ENCODE results near the gene ADORA2B. TPM values are rescaled to one million over a fixed set of nuclear protein-coding genes. Genes with fewer than 3 reads are reported as not detected.
"Not testable (repeated sequence)": the region's sequence is repeated elsewhere in the genome, so short reads cannot be mapped to it uniquely, and the experiment has no call there.

ADORA2B gene
- total RNA-seq, 1 donor from 2014 or later, result 4.0 TPM

- no peaks in the 10 kb centered on the region for H3K79me2 ChIP-seq (ENCODE audit: insufficient read depth, low read length)
- no peak overlapping the region for H3K27ac Mint-ChIP-seq (ENCODE audit: unreplicated experiment)
- no peak overlapping the region for H2AFZ ChIP-seq (ENCODE audit: low read depth, low read length)
- H3K27me3 Mint-ChIP-seq (ENCODE audit: low read depth, unreplicated experiment), result peaks cover 1% of the 10 kb centered on the region
- no peaks in the 10 kb centered on the region for H3K27me3 ChIP-seq (ENCODE audit: insufficient read depth, low read length)
- no peak overlapping the region for H3K9ac ChIP-seq (ENCODE audit: low read length)
- H3K4me1 Mint-ChIP-seq (ENCODE audit: low read depth, unreplicated experiment), result no peaks in the 10 kb centered on the region
- TF ChIP-seq CTCF (IDR thresholded peaks at IDR 0.05; ENCODE audit: insufficient read depth, low read depth, low read length) (no peak), EZH2 (IDR thresholded peaks at IDR 0.05; ENCODE audit: insufficient read depth, low read length) (no peak)
- peaks cover 2% of the 10 kb centered on the region for H3K36me3 Mint-ChIP-seq (ENCODE audit: low read depth, unreplicated experiment)
- H3K4me3 ChIP-seq (ENCODE audit: insufficient read depth, low read depth, low read length), result no peak overlapping the region
- H3K4me2 ChIP-seq (ENCODE audit: low read length), result no peak overlapping the region
- H3K4me1 ChIP-seq (ENCODE audit: insufficient read depth, low read length), result no peaks in the 10 kb centered on the region
- H3K9me3 ChIP-seq (ENCODE audit: insufficient read depth, low read depth, low read length), result no peaks in the 10 kb centered on the region
- H3K9me3 Mint-ChIP-seq (ENCODE audit: unreplicated experiment), result peaks cover 2% of the 10 kb centered on the region
- H4K20me1 ChIP-seq (ENCODE audit: insufficient read depth, low read length), result no peaks in the 10 kb centered on the region
- H3K36me3 ChIP-seq (ENCODE audit: insufficient read depth, low read length), result no peaks in the 10 kb centered on the region
- FAIRE-seq (no peak), DNase-seq (ENCODE audit: low read depth) (no peak)
- no peak overlapping the region for H3K4me3 Mint-ChIP-seq (ENCODE audit: unreplicated experiment)
- no peak overlapping the region for H3K27ac ChIP-seq (ENCODE audit: low read depth, low read length)
These were observed 9.0 kb upstream of the ADORA2B start for GRCh38 chr17:15935891-15936290.

GRCh38 chr17:15936481-15936880 is 8.4 kb upstream of the ADORA2B start:
- H3K9me3 Mint-ChIP-seq (ENCODE audit: unreplicated experiment); H3K36me3 ChIP-seq (ENCODE audit: insufficient read depth, low read length); H3K4me1 ChIP-seq (ENCODE audit: insufficient read depth, low read length); DNase-seq (ENCODE audit: low read depth); H2AFZ ChIP-seq (ENCODE audit: low read depth, low read length); H3K4me1 Mint-ChIP-seq (ENCODE audit: low read depth, unreplicated experiment); H3K4me2 ChIP-seq (ENCODE audit: low read length); H4K20me1 ChIP-seq (ENCODE audit: insufficient read depth, low read length); H3K27ac ChIP-seq (ENCODE audit: low read depth, low read length); H3K27me3 ChIP-seq (ENCODE audit: insufficient read depth, low read length); H3K36me3 Mint-ChIP-seq (ENCODE audit: low read depth, unreplicated experiment); H3K27ac Mint-ChIP-seq (ENCODE audit: unreplicated experiment); H3K27me3 Mint-ChIP-seq (ENCODE audit: low read depth, unreplicated experiment); H3K9me3 ChIP-seq (ENCODE audit: insufficient read depth, low read depth, low read length); H3K4me3 ChIP-seq (ENCODE audit: insufficient read depth, low read depth, low read length); H3K9ac ChIP-seq (ENCODE audit: low read length); H3K79me2 ChIP-seq (ENCODE audit: insufficient read depth, low read length); FAIRE-seq; H3K4me3 Mint-ChIP-seq (ENCODE audit: unreplicated experiment): not testable (repeated sequence)

GRCh38 chr17:15941781-15942180 is 3.1 kb upstream of the ADORA2B start:
- H3K27ac ChIP-seq (ENCODE audit: low read depth, low read length), result peak overlapping the region; percentile 19
- FAIRE-seq, result no peak
- peaks cover 15% of the 10 kb centered on the region for H3K27me3 Mint-ChIP-seq (ENCODE audit: low read depth, unreplicated experiment)

More at GRCh38 chr17:15941781-15942180, 3.1 kb upstream of the ADORA2B start:
- Histone ChIP-seq H3K4me1 (ENCODE audit: insufficient read depth, low read length) (peaks cover 20% of the 10 kb centered on the region), H3K36me3 (ENCODE audit: insufficient read depth, low read length) (no peaks in the 10 kb centered on the region), H3K9ac (ENCODE audit: low read length) (peak overlapping the region; percentile 41), H4K20me1 (ENCODE audit: insufficient read depth, low read length) (no peaks in the 10 kb centered on the region), H3K4me3 (ENCODE audit: insufficient read depth, low read depth, low read length) (no peak overlapping the region), H2AFZ (ENCODE audit: low read depth, low read length) (peak overlapping the region; percentile 38), H3K4me2 (ENCODE audit: low read length) (peak overlapping the region; percentile 56), H3K79me2 (ENCODE audit: insufficient read depth, low read length) (peaks cover 13% of the 10 kb centered on the region), H3K9me3 (ENCODE audit: insufficient read depth, low read depth, low read length) (no peaks in the 10 kb centered on the region), H3K27me3 (ENCODE audit: insufficient read depth, low read length) (no peaks in the 10 kb centered on the region)
- TF ChIP-seq CTCF (IDR thresholded peaks at IDR 0.05; ENCODE audit: insufficient read depth, low read depth, low read length) (no peak), EZH2 (IDR thresholded peaks at IDR 0.05; ENCODE audit: insufficient read depth, low read length) (no peak)
- Mint-ChIP-seq H3K4me3 (ENCODE audit: unreplicated experiment) (no peak overlapping the region), H3K27ac (ENCODE audit: unreplicated experiment) (no peak overlapping the region), H3K36me3 (ENCODE audit: low read depth, unreplicated experiment) (peaks cover 2% of the 10 kb centered on the region), H3K4me1 (ENCODE audit: low read depth, unreplicated experiment) (peaks cover 6% of the 10 kb centered on the region), H3K9me3 (ENCODE audit: unreplicated experiment) (peaks cover 5% of the 10 kb centered on the region)
- DNase-seq (ENCODE audit: low read depth), result no peak
